HUDEP-2 (cell line): ENCODE measurements around the gene NET1.

ENCODE experiments used
- DNase-seq, 76 experiments: peaks; one replicate each; lab custom pipeline; 2025; ENCODE audit not compliant: unreplicated experiment in 76 of 76; lab: John Stamatoyannopoulos, UW

The NET1 gene

DNA sequence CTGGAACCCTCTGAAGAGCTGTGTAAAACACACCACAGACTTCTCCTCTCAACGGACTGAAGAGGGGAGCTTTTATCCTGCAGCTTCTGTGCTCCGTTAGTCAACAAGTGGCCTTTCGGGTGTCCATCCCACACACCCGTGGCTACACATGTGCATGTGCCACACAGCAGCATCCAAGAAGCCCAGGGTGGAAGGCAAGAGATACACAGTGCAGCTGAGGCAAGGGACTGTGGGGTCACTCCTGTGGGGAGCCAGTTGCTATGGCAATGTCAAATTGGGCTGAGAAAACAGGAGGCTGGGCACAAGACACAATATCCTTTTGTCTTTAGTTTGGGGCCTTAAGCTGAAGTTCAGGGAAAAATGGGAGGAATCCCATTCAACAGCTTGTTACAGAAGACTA, 28.7 kb downstream of the NET1 start:
- no peak for DNase-seq

DNA sequence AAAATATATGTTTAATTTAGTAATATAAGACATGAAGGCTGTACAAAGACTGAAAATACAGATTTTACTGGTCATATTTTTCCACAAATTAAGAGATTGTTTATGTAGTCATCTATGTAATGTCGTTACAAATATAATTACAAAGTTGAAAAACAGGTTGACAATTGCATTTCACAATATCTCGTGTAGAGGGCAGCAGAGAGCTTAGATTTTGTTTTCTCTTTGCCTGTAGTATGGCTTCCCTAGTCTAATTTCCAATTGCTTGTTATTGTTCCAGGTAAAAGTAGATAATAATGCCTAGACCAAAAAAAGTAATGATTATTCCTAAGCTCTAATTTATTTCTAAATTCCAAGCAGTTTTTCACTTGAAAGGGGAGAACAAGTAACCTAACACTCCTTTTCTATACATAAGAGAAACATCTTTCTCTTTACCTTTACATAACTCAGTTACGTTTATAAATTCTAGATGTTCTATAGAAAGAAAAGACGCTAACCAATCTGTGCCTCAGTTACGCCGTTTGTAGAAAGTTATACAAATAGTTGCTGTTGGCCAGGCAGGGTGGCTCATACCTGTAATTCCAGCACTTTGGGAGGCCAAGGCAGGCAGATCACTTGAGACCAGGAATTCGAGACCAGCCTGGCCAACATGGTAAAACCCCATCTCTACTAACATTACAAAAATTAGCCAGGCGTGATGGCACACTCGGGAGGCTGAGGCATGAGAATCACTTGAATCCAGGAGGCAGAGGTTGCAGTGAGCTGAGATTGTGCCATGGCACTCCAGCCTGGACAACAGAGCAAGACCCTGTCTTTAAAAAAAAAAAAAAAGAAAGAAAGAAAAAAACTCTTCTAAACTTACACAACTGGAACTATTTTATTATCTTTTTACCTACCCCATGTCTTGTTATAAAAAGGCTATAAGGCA, 30.0 kb downstream of the NET1 start:
- DNase-seq: peak in 32 of 76 experiments; percentile 5 to 55 (median 29)

DNA sequence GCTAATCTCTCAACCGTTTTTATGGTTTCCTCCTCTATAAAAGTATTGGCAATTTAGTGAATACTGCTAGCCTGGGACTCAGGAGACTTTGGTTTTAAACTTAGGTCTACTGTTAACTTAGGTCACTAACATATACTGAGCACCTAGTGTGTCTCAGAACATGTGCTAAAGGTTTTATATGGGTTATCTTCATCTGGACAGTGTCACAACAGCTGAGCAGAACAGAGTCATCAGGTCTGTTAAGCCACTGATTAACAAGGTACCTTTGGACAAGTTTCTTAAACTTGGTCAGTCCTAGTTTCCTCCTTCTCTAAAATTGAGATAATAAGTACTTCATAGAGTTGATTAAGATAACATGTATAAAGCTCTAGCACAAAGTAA, 30.6 kb downstream of the NET1 start:
- DNase-seq: peak in 5 of 76 experiments; percentile 4 to 26 (median 21)

DNA sequence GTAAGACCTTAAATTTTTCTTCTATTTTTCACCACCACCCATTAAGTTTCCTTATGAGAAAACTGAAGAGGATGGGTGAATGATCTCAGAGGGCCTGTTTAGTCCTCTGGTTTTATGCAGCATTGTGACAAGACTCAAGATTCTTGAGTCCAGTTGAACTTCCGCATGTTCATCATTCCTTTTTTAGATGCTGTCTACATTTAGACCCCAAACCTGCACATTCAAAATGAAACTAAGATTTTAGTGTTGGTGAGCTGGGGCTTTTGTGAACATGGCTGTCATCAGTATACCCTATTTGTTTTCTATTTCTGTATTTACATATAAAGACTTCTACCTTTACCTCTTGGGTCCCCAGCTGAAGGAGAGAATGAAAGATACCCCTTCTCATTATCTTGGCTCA, 31.1 kb downstream of the NET1 start:
- DNase-seq: no peak

DNA sequence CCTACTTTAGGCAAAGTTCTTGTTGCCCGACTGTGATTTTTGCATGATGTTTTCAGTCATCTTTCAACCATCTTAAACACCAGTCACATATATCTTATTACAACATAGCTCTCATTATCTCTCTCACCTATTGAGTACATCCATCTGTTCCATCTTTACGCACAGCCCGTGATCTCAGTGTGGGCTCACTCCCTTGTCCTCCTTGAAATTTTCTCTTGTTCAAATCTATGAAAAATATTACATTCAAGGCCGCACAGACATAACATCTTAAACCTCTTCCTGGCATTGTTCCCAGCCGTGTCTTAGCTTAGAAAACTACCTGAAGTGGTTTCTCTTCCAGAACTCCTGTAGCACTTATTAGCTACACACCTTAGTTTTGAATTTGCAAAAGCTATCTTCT, 32.6 kb downstream of the NET1 start:
- DNase-seq: no peak

DNA sequence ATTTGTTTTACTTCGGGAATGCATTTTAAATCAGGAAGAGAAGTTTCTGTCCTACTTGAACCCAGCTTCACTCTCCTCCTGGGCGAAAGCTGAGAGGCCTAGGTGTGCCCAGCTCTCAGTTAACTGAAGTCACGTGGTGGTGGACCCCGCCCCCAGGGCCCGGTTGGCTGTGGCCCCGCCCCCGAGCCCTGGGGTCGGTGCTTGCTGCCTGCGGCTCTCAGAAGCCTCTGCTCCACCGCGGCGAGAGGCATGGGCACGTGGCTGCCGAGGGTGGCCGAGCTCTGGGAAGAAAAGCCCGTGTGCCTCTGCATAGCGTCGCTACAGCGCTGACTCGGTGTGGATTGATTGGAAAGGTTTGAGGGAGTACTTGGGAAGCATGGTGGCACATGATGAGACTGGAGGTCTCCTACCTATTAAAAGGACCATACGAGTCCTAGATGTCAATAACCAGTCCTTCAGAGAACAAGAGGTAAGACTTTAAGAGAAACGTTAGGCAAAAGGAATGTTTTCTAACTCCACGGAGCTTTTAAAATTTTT, 34.1 kb downstream of the NET1 start:
- DNase-seq: peak in 75 of 76 experiments; percentile 20 to 94 (median 88)

DNA sequence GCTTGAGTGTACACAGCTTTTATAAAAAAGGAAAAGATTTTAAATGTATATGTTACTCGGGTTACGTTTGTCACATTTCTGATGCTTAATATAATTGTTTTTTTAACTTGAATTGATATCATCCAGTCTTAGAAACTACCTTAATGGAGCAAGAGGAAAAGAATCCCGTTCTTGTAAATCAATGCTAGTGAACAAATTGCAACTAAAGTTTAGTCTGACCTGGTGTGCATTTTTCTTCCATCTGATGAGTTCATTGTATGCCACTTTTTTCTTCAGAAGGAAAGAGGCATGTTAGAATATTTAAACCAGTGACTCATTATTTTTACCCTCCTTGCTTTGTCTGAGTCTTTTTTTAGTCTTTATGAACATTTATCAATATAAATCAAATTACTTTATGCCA, 34.7 kb downstream of the NET1 start:
- DNase-seq: no peak

DNA sequence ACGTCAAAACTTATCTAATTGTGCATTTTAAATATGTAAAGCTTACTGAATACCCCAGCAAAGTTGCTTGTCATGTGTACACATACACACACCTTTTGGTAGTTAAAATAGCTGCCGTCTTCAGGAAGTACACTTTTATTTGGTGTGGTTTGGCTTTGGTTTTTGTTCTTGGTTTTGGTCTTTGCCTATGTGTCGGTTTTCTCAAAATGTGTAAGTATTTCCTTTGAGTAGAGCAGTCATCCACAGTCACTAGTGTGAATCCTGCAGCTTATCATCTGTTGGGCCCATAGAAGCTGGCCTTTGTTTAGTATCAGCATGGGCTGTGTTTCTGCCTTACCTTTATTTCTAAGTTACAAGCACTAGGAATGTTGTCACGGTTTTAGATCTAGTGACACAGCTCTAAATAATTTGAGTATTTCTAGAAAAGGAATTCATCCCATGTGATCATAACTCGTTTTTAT, 35.3 kb downstream of the NET1 start:
- DNase-seq: peak in 21 of 76 experiments; percentile 1 to 47 (median 15)

DNA sequence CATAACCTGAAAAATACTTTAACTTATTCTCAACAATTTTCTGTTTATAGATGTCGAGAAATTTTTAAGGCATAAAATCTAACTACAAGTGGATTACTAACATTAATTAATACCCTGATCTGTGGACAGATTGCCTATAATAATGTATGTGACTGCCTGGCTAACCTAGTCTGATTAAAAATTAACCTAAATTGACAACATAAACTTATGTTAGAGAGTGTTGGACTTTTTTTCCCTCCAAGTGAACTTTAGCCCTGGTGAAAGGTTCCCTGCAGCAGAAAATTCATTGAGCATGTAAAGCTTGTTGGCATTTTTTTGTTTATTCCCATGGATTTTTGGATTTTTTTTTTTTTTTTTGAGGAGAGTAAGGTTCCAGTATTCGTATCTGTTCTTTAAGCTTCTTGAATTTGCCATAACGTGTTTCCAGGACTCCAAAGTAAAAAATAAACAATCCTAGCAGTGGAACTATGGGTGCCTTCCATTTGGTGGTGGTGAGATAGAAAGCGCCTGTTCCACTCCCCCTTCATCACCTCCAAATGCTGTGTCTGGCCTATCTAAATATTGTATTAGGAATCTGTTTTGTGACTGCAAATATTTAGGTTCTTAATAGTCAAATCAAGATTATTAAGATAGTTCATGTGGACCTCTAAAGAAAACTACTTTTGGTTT, 36.1 kb downstream of the NET1 start:
- DNase-seq: no peak

DNA sequence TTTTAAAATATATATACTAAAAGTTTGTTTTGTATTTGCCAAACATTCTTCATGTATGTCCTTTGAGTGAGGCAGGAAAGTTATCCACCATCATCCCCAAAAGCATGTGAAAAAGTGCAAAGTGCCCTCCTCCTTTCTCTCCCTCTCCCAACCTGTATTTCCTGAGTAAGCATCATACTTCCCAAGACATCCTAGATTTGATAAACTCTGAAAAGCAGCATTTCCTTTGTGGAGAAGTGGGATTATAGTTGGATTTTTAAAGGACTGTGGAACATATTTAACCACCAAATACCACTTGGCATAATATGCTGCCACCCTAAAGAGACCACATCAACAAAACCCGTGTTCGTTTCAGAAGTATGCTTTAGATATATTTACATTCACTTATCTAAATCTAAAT, 36.9 kb downstream of the NET1 start:
- DNase-seq: no peak

DNA sequence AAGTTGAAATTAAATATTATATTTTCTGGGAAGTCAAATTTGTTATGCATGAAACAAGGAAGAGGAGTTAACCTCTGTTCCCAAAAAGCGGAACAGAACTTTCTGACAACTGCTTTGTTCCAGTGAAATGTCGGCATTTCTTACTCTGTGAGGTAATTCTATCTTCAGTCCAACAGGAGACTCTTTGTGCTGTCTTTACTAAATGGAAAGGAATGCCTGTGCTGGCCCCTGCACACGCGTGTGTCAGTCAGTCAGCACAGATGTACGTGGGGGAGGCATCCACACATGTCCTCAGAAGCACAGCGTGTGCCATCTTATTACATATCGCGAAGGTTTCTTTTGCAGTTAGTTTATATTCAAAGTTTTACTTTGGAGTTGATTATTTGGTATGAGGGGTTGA, 37.5 kb downstream of the NET1 start:
- DNase-seq: peak in 35 of 76 experiments; percentile 1 to 64 (median 16)

DNA sequence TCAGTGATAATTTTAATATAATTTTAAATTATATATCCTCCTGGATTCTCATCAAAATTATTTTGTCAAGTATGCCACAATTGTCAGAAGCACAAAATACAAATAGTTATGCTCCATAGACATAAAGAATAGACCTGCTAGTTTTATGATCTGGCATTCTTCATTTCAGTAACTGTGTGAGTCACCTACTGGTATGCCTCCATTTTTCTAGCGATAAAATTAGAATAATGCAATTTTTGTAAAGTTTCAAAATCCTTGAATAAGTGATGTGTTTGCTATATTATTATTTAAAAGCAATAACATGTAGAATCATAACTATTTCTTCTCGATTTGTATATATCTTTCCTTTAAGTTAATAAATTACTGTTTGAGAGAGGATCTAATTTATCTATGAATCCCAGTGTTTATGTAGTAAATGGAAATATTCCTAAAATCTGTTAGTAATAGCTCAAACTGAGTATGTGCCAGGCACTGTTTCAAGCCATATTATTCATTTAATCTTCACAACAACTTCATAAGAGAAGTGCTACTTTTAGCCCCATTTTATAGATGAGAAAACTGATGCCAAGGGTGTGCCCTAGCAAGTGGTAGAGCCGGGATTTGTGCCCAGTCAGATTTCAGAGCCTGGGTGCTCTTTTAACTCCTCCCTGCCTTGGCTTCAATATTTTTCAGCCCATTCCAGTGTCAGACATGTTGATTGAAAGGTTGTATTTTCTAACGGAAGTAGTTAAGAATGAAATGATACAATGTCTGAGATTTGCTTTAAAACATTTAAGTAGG, 38.4 kb downstream of the NET1 start:
- peak in 2 of 76 experiments; percentile 5 to 6 for DNase-seq

DNA sequence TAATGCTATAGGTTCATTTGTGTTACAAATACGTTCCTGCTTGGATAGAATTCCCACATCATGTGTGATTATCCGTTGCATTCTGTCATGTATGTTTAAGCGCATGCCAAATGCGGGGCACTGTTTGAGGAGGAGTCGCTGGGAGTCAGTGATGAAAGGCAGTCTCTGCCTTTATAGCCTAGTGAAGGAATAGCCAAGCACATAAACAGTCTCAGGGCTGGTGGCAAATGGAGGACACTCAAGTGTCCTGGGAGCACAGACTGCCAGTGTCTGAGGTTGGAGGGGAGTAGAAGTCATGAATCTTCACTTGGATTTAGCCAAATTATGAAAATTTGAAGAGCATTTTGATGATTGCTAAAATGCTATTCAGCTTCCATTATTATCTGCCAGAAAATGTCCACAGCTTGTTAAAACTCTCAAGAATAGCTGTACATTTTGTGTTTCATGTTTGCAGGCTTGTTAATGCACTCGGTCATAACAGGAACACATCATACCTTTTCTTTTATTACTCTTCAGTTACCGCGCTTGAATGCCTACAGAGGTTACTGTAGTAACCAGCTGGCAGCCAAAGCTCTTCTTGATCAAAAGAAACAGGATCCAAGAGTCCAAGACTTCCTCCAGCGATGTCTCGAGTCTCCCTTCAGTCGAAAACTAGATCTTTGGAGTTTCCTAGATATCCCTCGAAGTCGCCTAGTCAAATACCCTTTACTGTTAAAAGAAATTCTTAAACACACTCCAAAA, 41.6 kb downstream of the NET1 start:
- DNase-seq: no peak

DNA sequence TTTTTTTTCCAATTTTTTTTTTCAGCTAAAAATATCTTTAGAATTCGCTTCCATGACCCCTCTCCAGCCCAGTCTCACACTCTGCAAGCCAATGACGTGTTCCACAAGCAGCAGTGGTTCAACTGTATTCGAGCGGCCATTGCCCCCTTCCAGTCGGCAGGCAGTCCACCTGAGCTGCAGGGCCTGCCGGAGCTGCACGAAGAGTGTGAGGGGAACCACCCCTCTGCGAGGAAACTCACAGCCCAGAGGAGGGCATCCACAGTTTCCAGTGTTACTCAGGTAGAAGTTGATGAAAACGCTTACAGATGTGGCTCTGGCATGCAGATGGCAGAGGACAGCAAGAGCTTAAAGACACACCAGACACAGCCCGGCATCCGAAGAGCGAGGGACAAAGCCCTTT, 44.2 kb downstream of the NET1 start:
- DNase-seq: no peak

DNA sequence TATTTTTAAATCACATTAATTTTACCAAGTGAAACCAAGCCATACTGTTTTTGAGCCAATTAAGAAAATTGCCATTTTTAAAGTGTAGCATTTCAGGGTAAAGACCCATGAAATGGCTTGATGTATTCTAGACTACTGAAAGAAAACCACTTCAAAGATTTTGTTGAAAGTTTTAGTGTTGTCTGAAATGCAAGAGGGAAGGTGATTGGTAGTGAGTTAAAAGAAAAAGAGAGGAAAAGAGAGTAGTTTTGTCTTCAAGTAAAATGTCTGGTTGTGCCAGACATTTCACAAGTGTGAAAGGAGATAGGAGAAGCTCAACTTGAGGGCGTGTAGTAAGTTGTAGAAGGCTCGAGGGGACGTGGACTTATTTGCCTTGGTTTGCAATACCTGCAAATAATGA, 45.4 kb downstream of the NET1 start:
- no peak for DNase-seq

DNA sequence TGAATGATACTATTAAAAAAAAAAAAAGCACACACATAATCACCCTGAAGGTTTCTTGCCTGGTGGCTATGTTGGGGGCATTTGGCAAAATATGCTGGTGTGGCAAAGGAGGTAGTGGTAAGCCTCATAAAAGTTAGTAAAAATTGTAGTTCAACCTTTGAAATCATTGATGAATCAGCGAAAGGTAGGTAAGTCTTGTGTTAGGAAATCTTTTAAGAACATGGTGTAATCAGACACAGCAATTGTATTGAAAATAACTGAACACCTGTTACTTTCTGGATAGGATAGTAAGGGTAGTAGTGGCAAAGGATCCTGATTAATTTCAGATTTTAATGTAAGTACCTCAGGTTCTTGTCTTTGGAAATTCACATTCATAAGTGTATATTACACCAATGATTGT, 46.1 kb downstream of the NET1 start:
- no peak for DNase-seq

DNA sequence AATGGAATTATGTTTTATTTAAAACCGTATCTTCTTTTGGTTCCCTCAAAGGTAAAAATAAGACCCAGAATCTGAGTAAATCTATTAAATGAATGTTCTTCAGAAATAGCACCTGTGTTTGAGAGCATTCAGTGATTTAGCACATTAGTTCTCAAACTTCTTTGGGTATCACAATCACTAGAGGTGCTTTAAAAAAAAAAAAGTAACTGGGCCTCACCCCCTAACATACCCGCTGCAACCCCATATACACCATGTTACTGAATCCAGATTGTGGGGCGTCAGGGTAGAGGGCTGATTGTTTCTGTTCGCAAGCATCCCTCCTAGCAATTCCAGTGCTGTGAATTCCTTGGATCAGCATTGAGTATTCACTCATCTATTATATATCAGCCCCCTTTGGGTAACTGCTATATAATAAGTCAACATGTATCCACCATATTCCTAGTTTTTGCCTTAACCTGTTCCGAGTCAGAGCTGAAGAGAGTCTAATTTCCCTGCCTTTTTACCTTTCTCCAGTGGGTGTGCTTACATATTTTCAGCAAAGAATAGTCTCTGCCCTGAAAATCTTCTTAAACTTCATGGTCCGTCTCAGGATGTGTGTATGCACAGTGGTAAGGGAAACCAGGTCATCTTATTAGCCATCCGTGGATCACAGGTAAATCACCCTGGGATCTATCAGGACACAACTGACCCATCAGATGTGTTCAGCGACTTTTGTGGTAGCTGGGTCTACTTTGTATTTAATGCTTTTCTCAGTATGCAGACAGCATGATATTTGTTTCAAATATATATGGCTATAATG, 46.8 kb downstream of the NET1 start:
- DNase-seq: no peak

DNA sequence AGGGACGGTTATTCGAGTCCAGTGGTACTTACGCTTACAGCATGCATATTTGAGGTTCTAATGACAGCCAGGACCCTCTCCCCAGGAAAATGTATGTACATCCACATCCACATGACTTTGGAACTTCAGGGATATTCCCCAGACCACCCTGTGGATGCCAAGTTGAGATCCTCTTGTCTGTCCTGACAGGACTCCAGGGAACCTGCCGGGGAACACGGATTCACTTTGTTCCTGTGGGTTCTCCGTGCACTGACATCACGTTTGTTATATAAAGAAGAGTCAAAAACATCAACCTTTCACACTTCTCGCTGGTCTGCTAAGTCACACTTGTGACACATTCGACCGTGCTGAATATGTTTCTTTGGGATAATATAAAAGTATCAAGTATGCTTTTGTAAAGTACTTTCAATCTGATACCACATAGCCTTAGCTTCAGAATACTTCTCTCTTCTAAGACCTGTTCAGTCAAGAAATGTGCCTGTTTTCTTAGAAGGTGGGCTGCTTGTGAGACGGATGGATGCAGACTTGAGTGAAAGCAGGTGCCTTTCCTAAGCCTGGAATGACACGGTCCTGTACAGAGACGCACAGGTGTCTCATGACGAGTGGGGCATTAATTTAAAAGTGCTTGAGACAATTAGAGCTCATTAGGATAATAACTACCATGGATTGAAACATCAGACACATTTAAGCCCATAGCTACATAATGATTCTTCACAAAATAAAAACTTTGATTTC, 48.3 kb downstream of the NET1 start:
- no peak for DNase-seq

DNA sequence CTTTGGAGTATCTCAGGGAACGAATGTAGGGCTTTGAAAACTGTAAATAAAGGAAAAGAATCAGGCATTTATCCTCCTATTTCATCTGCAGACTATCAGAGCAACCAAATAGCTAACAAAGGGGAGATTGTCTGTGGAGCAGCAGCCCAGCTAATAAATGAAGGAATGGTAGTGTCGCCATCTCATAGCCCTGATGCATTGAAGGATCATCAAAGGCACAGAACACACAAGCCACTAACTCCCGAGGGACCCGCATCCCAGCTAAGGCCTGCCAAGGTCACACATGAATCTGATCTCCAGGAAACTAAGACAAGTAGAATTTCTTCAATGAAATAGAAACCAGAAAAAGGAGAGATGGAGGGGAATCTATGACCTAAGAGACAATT, 48.8 kb downstream of the NET1 start:
- no peak for DNase-seq
